Vagina (tissue), 2 donors: ENCODE data around the gene ST6GALNAC3. TPM values are rescaled to one million over a fixed set of nuclear protein-coding genes. Genes with fewer than 3 reads are reported as not detected.

ENCODE experiments used
- DNase-seq, 2 donors: peaks; one replicate each; pipeline ENCODE4 v3.0.0-alpha.2; 2017; ENCODE audit errors: extremely low spot score in 2 of 2
- H3K27ac ChIP-seq: fragments of 200-600 bp; sonication (generic); one replicate; pipeline ENCODE4 v1.5.1; 2019
- H3K27me3 ChIP-seq: fragments of 200-600 bp; sonication (generic); one replicate; pipeline ENCODE4 v1.5.1; 2019
- H3K36me3 ChIP-seq, 2 donors: fragments of 200-600 bp; sonication (generic); one replicate each; pipeline ENCODE4 v1.5.1; 2017 to 2019
- H3K4me1 ChIP-seq: fragments of 200-600 bp; sonication (generic); one replicate; pipeline ENCODE4 v1.5.1; 2019
- H3K4me3 ChIP-seq, 2 donors: fragments of 200-600 bp; sonication (generic); 1 replicate in 1 of 2; 2 replicates in 1 of 2; pipeline ENCODE4 v1.5.1; 2016 to 2019
- H3K9me3 ChIP-seq: fragments of 200-600 bp; sonication (generic); one replicate; pipeline ENCODE4 v1.5.1; 2019
- POLR2A ChIP-seq, 2 donors: fragments of 450-650 bp; IDR thresholded peaks; one replicate each; pipeline ENCODE4 v1.6.1; 2017; ENCODE audit warnings: antibody characterized with exemption in 2 of 2, mild to moderate bottlenecking in 2 of 2, moderate library complexity in 2 of 2
- POLR2AphosphoS5 ChIP-seq, 2 donors: sonication (generic); formaldehyde crosslinking; IDR thresholded peaks; one replicate each; pipeline ENCODE4 v1.9.0; 2017; ENCODE audit warnings: antibody characterized with exemption in 2 of 2, mild to moderate bottlenecking in 2 of 2, low read depth in 1 of 2; ENCODE audit not compliant: insufficient read depth in 1 of 2
- intact Hi-C: fragments of 100-400 bp; cut with DNase I; formaldehyde crosslinking; loops from one replicate; pipeline ENCODE4 v1.15.1; 2023
- total RNA-seq: library from RNA; depleted of rRNA; stranded (reverse); fragments of >200 nt; gene quantifications from one replicate; pipeline ENCODE4 v1.2.3, GENCODE V29; 2016
- TF ChIP-seq, protein P1 (sequence below), 3 experiments: fragments of 450-650 bp in 2 of 3; fragments of 200-600 bp in 1 of 3; sonication (generic) in 1 of 3; IDR thresholded peaks; one replicate each; pipeline ENCODE4 v1.5.1; 2017 to 2019; ENCODE audit warnings: antibody characterized with exemption in 3 of 3, mild to moderate bottlenecking in 2 of 3, moderate library complexity in 2 of 3

Gene ST6GALNAC3
- total RNA-seq, 1 donor from 2014 or later, result 21.1 TPM

DNA sequence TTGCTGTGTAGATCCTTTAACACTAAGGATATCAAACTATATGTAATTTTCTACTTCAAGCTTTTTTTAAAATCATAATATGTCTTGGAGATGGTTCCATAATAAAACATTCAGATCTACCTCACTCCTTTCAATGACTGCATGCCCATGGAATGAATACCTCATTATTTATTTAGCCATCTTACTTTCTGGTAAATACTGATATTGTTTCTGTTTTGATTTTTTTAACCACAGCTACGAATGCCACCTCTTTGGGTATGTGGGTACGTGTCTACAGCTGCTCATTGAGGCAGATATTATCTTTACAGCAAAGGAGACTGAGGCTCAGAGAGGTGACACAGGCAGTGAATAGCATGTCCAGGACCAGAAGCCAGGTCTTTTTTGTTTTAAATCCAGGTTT, 215.7 kb downstream of the ST6GALNAC3 start:
- H3K27ac ChIP-seq, result no peak overlapping the region
- H3K36me3 ChIP-seq, result no peaks in the 10 kb centered on the region
- H3K4me3 ChIP-seq, result no peak overlapping the region
- no peak for TF ChIP-seq POLR2A (IDR thresholded peaks at IDR 0.05)
- no peak for TF ChIP-seq POLR2AphosphoS5 (IDR thresholded peaks at IDR 0.05; ENCODE audit: insufficient read depth in 1 of 2, low read depth in 1 of 2)
- TF ChIP-seq, protein P1, sequence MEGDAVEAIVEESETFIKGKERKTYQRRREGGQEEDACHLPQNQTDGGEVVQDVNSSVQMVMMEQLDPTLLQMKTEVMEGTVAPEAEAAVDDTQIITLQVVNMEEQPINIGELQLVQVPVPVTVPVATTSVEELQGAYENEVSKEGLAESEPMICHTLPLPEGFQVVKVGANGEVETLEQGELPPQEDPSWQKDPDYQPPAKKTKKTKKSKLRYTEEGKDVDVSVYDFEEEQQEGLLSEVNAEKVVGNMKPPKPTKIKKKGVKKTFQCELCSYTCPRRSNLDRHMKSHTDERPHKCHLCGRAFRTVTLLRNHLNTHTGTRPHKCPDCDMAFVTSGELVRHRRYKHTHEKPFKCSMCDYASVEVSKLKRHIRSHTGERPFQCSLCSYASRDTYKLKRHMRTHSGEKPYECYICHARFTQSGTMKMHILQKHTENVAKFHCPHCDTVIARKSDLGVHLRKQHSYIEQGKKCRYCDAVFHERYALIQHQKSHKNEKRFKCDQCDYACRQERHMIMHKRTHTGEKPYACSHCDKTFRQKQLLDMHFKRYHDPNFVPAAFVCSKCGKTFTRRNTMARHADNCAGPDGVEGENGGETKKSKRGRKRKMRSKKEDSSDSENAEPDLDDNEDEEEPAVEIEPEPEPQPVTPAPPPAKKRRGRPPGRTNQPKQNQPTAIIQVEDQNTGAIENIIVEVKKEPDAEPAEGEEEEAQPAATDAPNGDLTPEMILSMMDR (IDR thresholded peaks at IDR 0.05), result no peak
- intact Hi-C loops, result no loop called here
- DNase-seq, result no peak
- no peaks in the 10 kb centered on the region for H3K27me3 ChIP-seq
- H3K4me1 ChIP-seq, result no peaks in the 10 kb centered on the region
- H3K9me3 ChIP-seq, result no peaks in the 10 kb centered on the region

DNA sequence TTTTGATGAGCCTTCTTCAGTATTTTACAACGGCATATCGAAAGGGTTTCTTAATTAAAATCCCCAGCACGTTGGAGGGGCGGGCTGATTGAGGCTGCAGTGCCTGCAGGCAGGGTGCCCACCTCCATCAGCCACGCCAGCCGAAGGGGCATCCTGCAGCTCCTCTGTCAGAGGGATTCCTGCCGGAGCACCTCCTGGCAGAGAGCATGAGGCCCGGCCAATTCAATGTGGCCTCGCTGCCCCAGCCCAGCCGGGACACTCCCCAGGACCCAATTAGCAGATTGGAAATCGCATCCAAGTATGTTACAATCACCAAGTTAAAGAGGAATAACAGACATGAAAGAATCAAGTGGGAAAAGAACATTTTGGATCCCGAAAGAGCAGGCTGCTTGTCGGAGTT, 216.6 kb downstream of the ST6GALNAC3 start:
- Histone ChIP-seq H3K9me3 (no peaks in the 10 kb centered on the region), H3K4me3 (no peak overlapping the region), H3K27me3 (no peaks in the 10 kb centered on the region), H3K36me3 (no peaks in the 10 kb centered on the region), H3K4me1 (no peaks in the 10 kb centered on the region), H3K27ac (no peak overlapping the region)
- TF ChIP-seq, protein P1 (IDR thresholded peaks at IDR 0.05), result no peak
- TF ChIP-seq POLR2A (IDR thresholded peaks at IDR 0.05), result no peak
- no peak for TF ChIP-seq POLR2AphosphoS5 (IDR thresholded peaks at IDR 0.05; ENCODE audit: insufficient read depth in 1 of 2, low read depth in 1 of 2)
- intact Hi-C loops, result no loop called here
- no peak for DNase-seq

DNA sequence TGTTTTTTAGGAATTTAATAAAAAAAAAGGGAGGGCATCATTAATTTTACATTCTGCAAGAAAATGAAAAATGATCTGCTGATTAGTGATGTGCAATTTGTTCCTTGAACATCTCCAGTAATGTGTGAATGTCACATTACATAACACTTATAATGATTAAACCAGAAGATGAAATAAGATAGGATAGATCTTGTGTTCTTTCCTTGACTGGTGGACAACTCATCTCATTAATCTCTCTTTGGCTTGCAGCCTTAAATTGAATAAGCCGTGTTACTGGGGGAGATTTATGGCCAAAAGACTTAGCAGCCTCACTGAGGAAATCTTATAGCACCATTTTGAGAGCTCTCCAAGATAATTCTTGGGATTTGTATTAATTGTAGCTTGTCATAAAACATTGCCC, 217.2 kb downstream of the ST6GALNAC3 start:
- Histone ChIP-seq H3K27ac (no peak overlapping the region), H3K9me3 (no peaks in the 10 kb centered on the region), H3K27me3 (no peaks in the 10 kb centered on the region), H3K4me1 (no peaks in the 10 kb centered on the region), H3K4me3 (no peak overlapping the region), H3K36me3 (no peaks in the 10 kb centered on the region)
- intact Hi-C loops, result no loop called here
- DNase-seq, result no peak
- TF ChIP-seq POLR2A (IDR thresholded peaks at IDR 0.05), result no peak
- no peak for TF ChIP-seq POLR2AphosphoS5 (IDR thresholded peaks at IDR 0.05; ENCODE audit: insufficient read depth in 1 of 2, low read depth in 1 of 2)
- TF ChIP-seq, protein P1 (IDR thresholded peaks at IDR 0.05), result no peak

DNA sequence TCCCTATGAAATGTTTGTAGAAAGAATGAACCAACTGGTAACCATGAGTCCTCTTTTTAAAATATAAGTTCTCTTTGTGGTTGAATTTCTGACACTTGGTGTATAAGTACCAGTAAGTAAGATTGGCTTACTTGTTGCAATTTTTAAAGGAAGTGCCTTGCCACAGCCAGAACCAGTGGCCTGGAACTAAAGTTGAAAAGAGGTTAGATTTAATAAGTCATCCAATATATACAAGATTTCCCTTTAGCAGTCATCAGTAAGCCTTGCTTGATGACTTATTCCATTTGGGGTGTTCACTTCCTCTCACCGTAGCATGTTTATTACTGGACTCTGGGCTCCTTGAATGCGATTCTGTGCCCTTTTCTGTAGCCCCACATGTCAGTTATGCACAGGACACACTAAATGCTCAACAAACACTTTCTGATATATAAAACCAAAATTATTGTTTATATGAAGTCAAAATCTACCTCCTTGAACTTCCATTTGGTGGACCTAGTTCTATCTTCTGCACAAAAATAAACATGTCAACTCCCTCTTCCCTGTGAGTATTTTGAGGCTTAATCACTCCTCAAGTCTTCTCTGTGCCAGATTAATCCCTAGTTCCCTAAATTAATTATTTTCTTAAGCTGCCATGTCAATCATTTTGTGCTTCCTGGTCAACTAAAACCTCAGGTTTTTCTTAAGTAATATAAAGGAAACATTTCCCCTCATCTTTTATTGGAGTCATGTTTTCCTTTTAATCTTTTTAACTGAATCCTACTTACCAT, 218.1 kb downstream of the ST6GALNAC3 start:
- intact Hi-C loops, result no loop called here
- TF ChIP-seq, protein P1 (IDR thresholded peaks at IDR 0.05), result no peak
- no peak for TF ChIP-seq POLR2AphosphoS5 (IDR thresholded peaks at IDR 0.05; ENCODE audit: insufficient read depth in 1 of 2, low read depth in 1 of 2)
- no peak for TF ChIP-seq POLR2A (IDR thresholded peaks at IDR 0.05)
- H3K36me3 ChIP-seq, result no peaks in the 10 kb centered on the region

DNA sequence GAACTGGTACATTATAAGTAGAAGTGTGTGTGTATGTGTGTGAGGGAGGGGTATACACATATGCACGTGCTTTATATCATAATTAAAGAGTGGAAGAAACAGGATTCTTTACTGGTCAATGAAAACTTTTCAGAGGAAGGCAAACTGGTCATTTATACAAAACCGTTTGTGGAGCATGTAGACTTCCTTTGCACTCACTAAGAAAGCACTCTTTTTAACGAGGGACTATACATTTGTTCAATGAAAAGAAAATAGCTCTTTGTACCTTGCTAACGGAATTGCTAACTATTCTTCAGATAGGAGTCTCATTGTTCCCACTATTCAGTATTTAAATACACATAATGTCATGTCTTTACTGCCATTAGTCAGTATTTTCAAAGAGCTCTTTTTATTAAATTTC, 219.3 kb downstream of the ST6GALNAC3 start:
- intact Hi-C loops, result no loop called here
- H3K4me1 ChIP-seq, result no peaks in the 10 kb centered on the region
- DNase-seq, result no peak
- H3K36me3 ChIP-seq, result no peaks in the 10 kb centered on the region
- no peak overlapping the region for H3K27ac ChIP-seq
- H3K4me3 ChIP-seq, result no peak overlapping the region
- no peaks in the 10 kb centered on the region for H3K27me3 ChIP-seq
- H3K9me3 ChIP-seq, result no peaks in the 10 kb centered on the region
- TF ChIP-seq POLR2AphosphoS5 (IDR thresholded peaks at IDR 0.05; ENCODE audit: insufficient read depth in 1 of 2, low read depth in 1 of 2), result no peak
- TF ChIP-seq, protein P1 (IDR thresholded peaks at IDR 0.05), result no peak
- TF ChIP-seq POLR2A (IDR thresholded peaks at IDR 0.05), result no peak

More for the DNA sequence above, 218.1 kb downstream of the ST6GALNAC3 start:
- Histone ChIP-seq H3K27me3 (no peaks in the 10 kb centered on the region), H3K27ac (no peak overlapping the region), H3K9me3 (no peaks in the 10 kb centered on the region), H3K4me3 (no peak overlapping the region), H3K4me1 (no peaks in the 10 kb centered on the region)
- DNase-seq, result no peak
